HG03045 (cell line): ENCODE data around the gene PPP6C.
"Not testable (repeated sequence)": the region's sequence is repeated elsewhere in the genome, so short reads cannot be mapped to it uniquely, and the experiment has no call there.

Experiments used
- ATAC-seq: cut with Tn5 transposase; IDR thresholded peaks from one replicate; pipeline ENCODE4 v1.9.1; 2021; ENCODE audit warnings: mild to moderate bottlenecking, moderate library complexity; ENCODE audit not compliant: unreplicated experiment

Gene PPP6C

DNA sequence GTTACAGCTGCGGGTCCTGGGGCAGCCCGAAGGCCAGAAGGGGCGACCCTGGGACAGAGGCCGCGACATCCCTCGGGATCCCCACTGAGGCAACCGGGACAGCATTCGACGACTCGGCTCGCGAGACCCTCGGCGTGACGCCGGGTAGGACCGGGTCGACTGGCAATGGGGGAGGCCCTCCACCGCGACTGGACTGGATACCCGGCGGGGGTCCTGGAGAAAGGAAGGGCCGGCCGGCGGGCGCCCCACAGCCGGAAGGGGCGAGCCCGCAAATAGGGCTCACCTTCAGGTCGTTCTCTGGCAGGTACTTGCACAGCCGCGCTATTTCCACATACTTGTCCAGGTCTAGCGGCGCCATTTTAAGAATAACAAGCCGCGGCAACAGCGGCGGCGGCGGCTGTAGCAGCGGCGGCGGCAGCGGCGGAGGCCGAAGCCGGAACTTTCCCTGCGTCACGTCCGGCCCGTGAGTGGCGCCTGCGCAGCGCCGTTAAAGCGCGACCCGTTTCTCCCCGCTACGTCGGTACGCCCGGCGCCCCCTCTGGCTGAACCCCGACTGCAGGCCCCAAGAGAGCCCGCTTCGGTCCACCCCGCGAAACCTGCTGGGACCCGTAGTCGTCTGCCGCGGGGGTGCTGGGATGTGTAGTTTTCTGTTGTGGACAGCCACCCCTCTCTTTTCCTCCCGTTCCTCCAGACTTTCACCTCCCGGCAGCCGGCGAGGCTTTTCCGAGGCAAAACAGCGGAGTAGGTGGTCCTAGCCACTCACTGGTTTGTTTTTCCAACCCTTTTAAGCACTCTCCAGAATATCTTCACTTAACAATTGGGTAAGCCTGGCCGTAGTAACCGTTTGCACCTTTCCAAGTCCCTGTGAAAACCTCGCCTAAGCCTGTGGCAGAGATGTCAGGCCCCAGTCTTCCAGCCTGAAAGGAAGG, at the start of gene PPP6C:
TSS of gene PPP6C (minus strand) at position 443 of the 929 bp plus-strand sequence. CDS start at position 358, 85 bp downstream.
- peak; percentile 97 for ATAC-seq

- ATAC-seq: no peak
These were observed 49.4 kb upstream of the PPP6C start for GRCh38 chr9:125238915-125239446.

GRCh38 chr9:125238127-125238914, 48.7 kb upstream of the PPP6C start:
- no peak for ATAC-seq

DNA sequence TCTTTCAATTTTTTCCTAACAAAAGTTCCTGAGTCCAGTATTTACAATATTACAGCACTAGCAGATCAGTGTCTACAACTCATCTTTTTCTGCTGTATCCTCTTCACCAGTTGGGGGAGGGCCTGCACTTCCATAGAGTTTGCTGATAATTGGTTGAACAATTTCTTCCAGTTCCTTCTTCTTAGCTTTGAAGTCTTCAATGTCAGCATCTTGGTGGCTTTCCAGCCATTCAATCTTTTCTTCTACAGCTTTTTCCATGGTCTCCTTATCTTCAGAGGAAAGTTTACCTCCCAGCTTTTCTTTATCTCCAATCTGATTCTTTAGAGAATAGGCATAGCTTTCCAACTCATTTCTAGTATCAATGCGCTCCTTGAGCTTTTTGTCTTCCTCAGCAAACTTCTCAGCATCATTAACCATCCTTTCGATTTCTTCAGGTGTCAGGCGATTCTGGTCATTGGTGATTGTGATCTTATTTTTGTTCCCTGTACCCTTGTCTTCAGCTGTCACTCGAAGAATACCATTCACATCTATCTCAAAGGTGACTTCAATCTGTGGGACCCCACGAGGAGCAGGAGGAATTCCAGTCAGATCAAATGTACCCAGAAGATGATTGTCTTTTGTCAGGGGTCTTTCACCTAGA, 47.0 kb upstream of the PPP6C start:
- not testable (repeated sequence) for ATAC-seq

DNA sequence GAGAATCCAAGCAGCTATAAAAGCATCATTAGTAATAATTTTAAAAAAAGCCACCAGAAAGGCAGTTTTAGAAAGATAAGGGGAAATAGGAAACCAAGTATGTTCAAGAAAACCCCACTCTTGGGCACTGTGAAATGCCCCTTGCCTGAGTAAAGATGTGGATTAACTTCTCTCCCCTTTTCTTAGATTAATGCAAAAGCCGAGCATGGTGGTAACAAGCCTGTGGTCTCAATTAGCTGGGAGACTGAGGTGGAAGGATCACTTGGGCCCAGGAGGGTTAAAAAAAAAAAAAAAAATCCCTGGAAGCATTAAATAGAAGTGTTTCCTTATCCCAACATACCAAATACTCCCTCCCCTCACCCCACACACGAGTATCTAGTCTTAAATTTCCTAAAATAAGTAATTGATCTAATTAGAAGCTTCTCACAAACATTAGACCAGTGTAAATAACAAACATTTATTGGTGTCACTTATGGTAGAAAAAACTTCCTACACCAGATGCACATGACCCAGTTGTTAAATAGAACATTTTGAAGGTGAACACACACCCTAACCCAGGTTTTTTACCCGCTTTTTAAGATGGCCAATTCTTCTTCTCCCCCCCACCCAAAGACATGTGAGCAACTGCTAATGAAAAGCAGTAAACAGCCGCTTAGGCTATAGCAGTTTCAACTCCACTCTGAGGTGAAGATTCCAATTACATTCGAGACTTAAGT, 46.4 kb upstream of the PPP6C start:
- no peak for ATAC-seq

DNA sequence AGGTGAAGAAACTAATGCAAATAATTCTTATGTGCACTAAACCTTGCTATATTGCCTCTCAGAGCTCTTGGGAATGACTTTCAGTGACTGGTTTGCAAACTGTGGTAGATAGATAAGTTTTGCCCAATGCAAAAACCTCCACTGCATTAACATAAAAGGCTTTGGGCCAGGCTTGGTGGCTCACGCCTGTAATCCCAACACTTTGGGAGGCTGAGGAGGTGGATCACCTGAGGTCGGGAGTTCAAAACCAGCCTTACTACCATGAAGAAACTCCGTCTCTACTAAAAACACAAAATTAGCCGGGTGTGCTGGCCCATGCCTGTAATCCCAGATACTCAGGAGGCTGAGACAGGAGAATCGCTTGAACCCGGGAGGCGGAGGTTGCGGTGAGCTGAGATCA, 44.5 kb upstream of the PPP6C start:
- ATAC-seq: not testable (repeated sequence)

GRCh38 chr9:125233678-125234077, 44.1 kb upstream of the PPP6C start:
- no peak for ATAC-seq

DNA sequence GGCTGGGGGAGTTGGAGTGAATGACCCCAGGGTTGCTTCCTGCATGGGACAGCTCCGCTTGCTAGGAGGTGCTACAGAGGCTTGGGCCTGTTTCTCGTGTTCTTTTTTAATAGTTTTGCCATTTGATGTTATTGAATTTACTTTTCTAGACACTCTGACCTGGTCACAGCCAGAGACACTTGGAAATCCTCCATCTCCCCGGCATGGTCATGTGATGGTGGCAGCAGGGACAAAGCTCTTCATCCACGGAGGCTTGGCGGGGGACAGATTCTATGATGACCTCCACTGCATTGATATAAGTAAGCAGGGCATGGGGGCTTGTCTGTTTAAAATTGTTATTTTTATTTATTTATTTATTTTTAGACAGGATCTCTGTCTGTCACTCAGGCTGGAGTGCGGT, 38.2 kb upstream of the PPP6C start:
- ATAC-seq: no peak

- not testable (repeated sequence) for ATAC-seq
These were observed 35.3 kb upstream of the PPP6C start for GRCh38 chr9:125224858-125225257.

- ATAC-seq: no peak
These were observed 29.0 kb upstream of the PPP6C start for GRCh38 chr9:125218621-125219020.

- ATAC-seq: no peak
These were observed 24.6 kb upstream of the PPP6C start for GRCh38 chr9:125214186-125214585.

DNA sequence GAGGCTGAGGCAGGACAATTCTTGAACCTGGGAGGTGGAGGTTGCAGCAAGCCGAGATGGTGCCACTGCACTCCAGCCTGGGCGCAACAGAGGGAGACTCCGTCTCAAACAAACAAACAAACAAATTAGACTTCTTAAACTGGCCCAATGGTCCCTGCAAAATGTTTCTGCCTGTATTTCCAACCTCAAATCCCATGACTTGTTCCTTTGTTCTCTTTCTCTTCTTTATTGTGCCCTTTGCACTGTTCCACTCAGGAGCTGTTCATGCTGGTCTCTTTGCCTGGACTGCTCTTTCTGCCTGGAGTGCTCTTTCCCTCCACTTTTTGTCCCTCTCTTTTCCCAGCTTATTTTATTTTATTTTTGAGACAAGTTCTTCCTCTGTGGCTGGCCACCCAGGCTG, 14.9 kb upstream of the PPP6C start:
- no peak for ATAC-seq

GRCh38 chr9:125202846-125203618, 13.4 kb upstream of the PPP6C start:
- ATAC-seq: no peak

GRCh38 chr9:125200216-125201047, 10.8 kb upstream of the PPP6C start, which contains the start of gene RABEPK:
TSS of gene RABEPK (plus strand) at chr9:125200542. CDS start at chr9:125203014, 2,472 bp downstream.
- peak; percentile 99 for ATAC-seq

- not testable (repeated sequence) for ATAC-seq
These were observed 6.0 kb upstream of the PPP6C start for GRCh38 chr9:125195591-125195990.

DNA sequence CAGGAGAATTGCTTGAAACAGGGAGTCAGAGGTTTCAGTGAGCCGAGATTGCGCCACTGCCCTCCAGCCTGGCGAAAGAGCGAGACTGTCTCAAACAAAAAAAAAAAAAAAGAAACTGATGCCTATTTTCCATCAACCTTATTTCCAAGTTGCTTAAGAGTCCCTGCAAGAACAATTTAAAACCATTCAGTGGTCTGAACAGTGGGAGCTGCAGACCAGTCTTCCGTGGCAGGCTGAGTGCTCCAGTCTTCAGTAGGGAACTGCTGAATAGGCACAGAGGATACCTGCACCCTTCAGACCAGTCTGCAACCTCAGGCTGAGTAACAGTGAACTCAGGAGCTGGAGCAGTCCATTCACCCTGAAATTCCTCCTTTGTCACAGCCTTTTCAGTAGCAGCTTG, 4.9 kb upstream of the PPP6C start:
- not testable (repeated sequence) for ATAC-seq

- ATAC-seq: no peak
These were observed 778 bp upstream of the PPP6C start for GRCh38 chr9:125190361-125190801.

DNA sequence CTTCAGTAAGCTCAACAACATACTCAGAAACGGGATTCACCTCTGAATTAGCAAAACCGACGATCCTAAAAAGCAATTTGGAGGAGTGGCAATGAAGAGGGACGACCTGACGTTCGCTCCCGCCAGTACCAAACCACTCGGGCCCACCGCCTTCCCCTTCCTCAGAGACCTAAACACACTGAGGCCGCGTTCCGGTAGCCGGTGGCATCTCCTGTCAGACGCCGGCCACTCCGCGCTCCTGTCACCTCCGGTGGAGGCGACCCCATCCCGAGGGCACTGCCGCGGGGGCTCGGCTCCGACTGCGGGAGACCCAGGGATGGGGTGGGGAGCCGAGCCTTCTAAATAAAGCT, 617 bp downstream of the PPP6C start:
- ATAC-seq: peak; percentile 17

GRCh38 chr9:125183561-125183960, 6.0 kb downstream of the PPP6C start:
- ATAC-seq: no peak
